NCI-H187 (cell line): ENCODE results near the gene GSDMA.

Experiments
- DNase-seq, 2 experiments: peaks; one replicate each; lab custom pipeline; 2025; lab: John Stamatoyannopoulos, UW

Gene GSDMA

GRCh38 chr17:40022961-40023541 lies 60.2 kb downstream of the GSDMA start:
- no peak for DNase-seq

DNA sequence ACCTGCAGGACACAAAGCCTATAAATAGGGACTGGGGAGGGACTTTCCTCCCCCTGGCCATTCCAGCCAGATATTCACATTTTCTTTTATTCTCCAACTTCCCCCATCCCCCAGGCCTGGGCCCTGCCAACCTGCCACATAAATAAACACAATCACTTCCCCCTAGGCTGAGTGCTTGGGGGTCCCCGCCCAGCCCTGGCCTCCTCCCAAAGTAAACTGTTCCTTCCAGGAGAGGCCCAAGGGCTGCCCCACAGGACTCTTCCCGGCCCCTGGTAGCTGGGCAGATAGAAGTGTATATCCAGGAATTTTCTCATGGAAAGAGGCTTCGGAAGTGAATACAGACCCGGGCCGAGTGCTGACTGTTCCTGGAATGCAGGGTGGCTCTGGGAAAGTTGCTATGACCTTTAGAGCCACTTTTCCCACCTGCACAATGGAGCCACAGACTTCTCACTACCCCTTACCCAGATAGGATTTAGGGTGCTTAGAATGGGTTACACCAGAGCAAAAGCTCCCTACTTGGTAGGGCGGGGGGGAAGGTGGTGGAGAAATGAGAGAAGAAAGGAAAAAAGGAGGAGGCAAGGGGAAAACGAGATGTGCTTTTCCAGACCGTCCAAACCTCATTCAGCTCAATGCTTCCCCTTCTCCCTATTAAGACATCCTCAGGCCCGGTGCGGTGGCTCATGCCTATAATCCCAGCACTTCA lies 60.9 kb downstream of the GSDMA start:
- no peak for DNase-seq

DNA sequence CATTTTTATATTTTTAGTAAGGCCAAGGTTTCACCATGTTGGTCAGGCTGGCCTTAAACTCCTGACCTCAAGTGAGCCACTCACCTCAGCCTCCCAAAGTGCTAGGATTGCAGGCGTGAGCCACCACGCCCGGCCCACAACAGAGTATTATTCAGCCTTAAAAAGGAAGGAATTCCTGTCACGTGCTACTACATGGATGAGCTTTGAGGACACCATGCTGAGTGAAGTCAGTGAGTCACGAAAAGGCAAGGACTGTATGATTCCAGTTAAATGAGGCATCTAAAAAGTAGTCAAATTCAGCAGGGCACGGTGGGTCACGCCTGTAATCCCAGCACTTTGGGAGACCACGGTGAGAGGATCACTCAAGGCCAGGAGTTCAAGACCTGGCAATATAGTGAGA lies 62.1 kb downstream of the GSDMA start:
- DNase-seq, result no peak

DNA sequence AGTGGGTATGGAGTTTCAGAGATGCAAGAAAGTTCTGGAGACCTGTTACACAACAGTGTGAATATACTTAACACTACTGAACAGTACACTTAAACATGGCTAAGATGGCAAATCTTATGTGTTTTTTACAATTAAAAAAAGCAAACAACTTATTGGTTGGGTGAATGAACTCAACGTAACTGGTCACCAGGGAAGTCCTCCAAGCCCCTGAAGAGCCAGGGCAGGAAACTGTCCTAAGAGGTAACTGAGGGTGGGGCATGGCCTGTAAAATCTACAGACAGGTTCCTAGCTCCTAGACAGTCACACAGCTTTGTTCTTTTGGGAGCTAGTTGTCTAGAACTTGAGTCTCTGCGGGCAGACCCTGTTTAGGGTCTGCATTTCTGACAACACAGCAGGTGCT lies 62.8 kb downstream of the GSDMA start:
- DNase-seq, result no peak

DNA sequence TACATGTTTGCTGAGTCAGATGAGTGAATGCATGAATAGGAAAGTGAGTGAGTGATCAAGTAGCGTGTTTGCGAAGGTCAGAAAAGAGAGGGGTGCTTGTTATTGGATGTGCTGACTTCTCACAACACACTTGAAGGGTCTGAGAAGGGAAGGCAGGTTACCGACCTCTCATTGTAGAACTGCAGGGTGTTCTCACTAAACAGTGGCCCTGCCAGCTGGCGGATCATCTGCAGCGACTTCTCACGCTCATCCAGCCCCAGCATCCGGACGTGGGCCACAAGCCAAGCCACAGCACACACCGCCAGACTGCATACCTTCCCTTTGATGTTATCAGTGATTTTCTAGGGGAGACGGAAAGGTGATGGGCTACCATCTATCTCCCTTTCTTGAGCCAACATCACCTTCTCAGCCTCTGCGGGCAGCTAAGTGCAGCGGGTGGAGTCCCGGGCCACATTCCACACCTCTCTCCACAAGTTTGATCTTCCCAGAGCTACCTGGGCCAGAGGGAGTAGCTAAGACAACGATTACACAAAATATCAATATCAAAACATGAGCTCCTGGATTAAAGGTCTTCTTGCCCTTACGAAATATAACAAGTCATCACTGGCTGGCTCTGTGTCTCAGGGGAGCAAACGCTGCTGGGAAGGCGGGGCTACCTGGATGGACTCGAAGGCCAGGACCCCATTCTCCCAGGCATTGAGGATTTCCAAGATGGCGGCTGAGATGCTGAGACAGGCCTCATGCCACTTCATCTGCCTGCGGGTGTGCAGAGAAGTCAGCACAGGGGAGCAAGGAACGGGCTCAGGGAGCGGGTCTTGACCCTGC lies 63.4 kb downstream of the GSDMA start:
- DNase-seq, result no peak

DNA sequence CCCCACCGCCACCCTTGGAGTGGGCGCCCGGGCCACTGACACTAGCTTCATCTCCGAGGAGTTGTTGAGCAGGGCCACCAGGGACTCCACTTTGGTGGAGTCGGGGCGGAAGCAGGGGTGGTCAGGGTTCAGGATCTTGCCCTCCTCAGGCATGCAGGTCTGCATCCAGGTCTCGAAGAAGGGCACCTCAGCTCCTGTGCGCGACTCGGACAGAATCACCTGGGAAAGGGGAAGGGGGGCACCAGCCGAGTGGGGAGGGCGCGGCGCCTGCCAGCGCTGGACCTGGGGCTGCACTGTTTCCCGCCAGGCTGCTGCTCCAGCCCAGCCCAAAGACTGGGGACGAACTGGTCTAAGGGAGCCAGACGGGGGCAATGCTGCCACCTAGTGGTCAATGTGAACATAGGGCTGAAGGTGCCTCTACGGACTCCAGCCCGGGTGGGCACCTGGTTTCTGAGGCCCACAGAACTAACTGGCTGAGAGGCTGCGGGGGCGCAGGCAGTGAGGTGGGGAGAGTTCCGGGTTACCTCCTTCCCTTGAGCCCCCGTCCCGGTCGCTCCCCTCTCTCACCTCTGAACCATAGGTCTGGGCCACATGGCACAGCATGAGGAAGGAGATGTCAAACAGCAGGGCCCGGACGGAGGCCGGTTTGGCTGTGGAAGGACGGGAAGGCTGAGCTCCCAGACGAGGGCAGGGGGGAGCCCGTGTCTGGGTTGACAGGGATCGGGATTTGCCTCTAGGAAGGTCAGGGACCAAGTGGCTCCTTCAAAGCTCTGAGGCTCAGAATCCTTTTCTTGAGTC lies 64.2 kb downstream of the GSDMA start:
- DNase-seq, result peak; percentile 58 to 61
